HepG2 (cell line): Measurements from ENCODE around the gene AKT2. TPM values are rescaled to one million over a fixed set of nuclear protein-coding genes. Genes with fewer than 3 reads are reported as not detected.

Experiments
- ARID3A ChIP-seq: IDR thresholded peaks from 2 replicates; pipeline ENCODE4 v1.6.1; 2012; ENCODE audit warnings: low read depth, low read length, improper control_type of control experiment
- BCLAF1 ChIP-seq: fragments of 450-650 bp; IDR thresholded peaks from 2 replicates; pipeline ENCODE4 v1.6.1; 2017; ENCODE audit warnings: mild to moderate bottlenecking
- CAMTA2 ChIP-seq: sonication (generic); formaldehyde crosslinking; IDR thresholded peaks from 2 replicates; pipeline ENCODE4 v1.4.0; 2020; ENCODE audit warnings: mild to moderate bottlenecking, missing genetic modification reagents, borderline replicate concordance
- CENPX ChIP-seq: sonication (generic); formaldehyde crosslinking; IDR thresholded peaks from 2 replicates; pipeline ENCODE4 v1.9.0; 2021; ENCODE audit warnings: mild to moderate bottlenecking, missing genetic modification reagents, moderate library complexity
- DNMT1 ChIP-seq: sonication (generic); formaldehyde crosslinking; IDR thresholded peaks from 2 replicates; pipeline ENCODE4 v1.5.1; 2020; ENCODE audit warnings: mild to moderate bottlenecking, missing genetic modification reagents
- KAT2B ChIP-seq: fragments of 150-350 bp; IDR thresholded peaks from 2 replicates; pipeline ENCODE4 v1.6.1; 2014; ENCODE audit warnings: low read depth, low read length, borderline replicate concordance
- MAFG ChIP-seq: sonication (generic); formaldehyde crosslinking; IDR thresholded peaks from 2 replicates; pipeline ENCODE4 v1.5.1; 2020; ENCODE audit warnings: mild to moderate bottlenecking, missing genetic modification reagents
- SALL2 ChIP-seq: sonication (generic); formaldehyde crosslinking; IDR thresholded peaks from 2 replicates; pipeline ENCODE4 v1.8.1; 2023; ENCODE audit warnings: mild to moderate bottlenecking, missing genetic modification reagents, inconsistent platforms
- STAG1 ChIP-seq: sonication (generic); formaldehyde crosslinking; IDR thresholded peaks from 2 replicates; pipeline ENCODE4 v1.4.0; 2020; ENCODE audit warnings: missing genetic modification reagents
- ZNF251 ChIP-seq: sonication (generic); formaldehyde crosslinking; IDR thresholded peaks from 2 replicates; pipeline ENCODE4 v1.9.0; 2021; ENCODE audit warnings: mild to moderate bottlenecking, missing genetic modification reagents
- ZNF331 ChIP-seq: sonication (generic); formaldehyde crosslinking; IDR thresholded peaks from 2 replicates; pipeline ENCODE4 v1.4.0; 2020; ENCODE audit warnings: missing genetic modification reagents
- ZNF407 ChIP-seq: sonication (generic); formaldehyde crosslinking; IDR thresholded peaks from one replicate; pipeline ENCODE4 v1.5.1; 2020; ENCODE audit warnings: mild to moderate bottlenecking, missing genetic modification reagents; ENCODE audit errors: not compliant biosample characterization
- ZNF766 ChIP-seq: sonication (generic); formaldehyde crosslinking; IDR thresholded peaks from 2 replicates; pipeline ENCODE4 v1.5.0; 2020; ENCODE audit warnings: missing genetic modification reagents, borderline replicate concordance
- polyA plus RNA-seq, 8 experiments: library from polyadenylated mRNA; depleted of rRNA in 3 of 8; stranded (reverse) in 7 of 8; unstranded in 1 of 8; fragments of >200 nt; fragmentation: Illumina TruSeq in 4 of 8; extraction: Trizol in 4 of 8; gene quantifications; 2 replicates each; pipeline versions ENCODE4 v1.2.1 to v1.2.3, GENCODE V29; 2011 to 2016; ENCODE audit warnings: low read depth in 4 of 8, missing spikeins in 1 of 8, mixed read lengths in 1 of 8; ENCODE audit not compliant: insufficient read depth in 1 of 8
- total RNA-seq, 5 experiments: library from RNA; depleted of rRNA; stranded (reverse); fragments of >200 nt; fragmentation: Illumina TruSeq; extraction: Trizol; gene quantifications; 2 replicates each; pipeline ENCODE4 v1.2.3, GENCODE V29; 2016; ENCODE audit warnings: low read depth in 1 of 5

AKT2 gene
- total and polyA plus RNA-seq, 2 of the 13 experiments (the other 11 are each of a cell fraction or from before 2014, with no cell fraction given): 82.1 to 173 TPM

DNA sequence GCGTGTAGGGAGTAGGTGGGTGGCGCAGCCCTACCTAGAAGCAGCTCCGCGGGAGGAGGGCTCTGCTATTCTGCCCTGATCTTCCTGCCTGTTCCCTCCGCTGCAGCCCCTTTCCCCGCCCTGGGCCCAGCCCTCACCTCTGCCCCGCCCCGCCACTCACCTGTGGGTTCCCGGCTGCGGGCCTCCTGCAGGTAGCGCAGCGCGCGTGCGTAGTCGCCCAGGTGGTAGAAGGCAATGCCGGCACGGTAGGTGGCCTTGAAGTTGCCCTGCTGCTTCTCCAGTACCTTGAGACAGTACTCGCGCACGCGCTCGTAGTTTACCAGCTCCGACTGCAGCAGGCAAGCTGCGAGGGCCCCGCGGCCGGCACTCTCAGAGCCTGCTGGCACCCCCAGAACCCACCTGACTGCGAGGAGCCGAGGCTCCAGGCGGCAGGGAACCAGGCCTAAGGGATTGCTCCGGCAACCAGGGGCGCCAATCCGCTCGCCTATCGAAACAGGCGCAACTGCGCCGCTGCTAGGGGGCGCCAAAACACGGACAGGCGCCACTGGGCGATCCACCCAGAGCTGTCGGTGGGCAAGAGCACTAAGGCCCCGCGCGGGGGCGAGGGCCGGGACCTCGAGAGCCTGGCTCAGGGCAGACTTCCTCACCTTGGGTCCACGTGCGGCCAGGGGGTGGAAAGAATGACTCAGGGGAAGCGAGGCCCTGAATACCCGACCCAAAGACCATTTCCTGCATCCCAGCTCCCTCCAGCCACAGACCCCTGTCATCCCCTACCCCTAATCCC is 67.9 kb downstream of the AKT2 start (continued):
- TF ChIP-seq MAFG (CRISPR knock-in tag): 0 out of 2 replicates have a peak, but pooled peaks have one; percentile 39
- TF ChIP-seq KAT2B: no peak
- no peak for TF ChIP-seq CENPX
- TF ChIP-seq ZNF407 (CRISPR knock-in tag): no peak
- TF ChIP-seq ARID3A: no peak
- TF ChIP-seq ZNF766 (CRISPR knock-in tag): no peak
- TF ChIP-seq CAMTA2 (CRISPR knock-in tag): no peak
- no peak for TF ChIP-seq BCLAF1
- no peak for TF ChIP-seq SALL2 (CRISPR knock-in tag)
- no peak for TF ChIP-seq ZNF251 (CRISPR knock-in tag)
- no peak for TF ChIP-seq DNMT1
- peak; percentile 48 for TF ChIP-seq STAG1 (CRISPR knock-in tag)
- TF ChIP-seq ZNF331 (CRISPR knock-in tag): no peak
